ENCODE measurements around the gene NTM.

DNA sequence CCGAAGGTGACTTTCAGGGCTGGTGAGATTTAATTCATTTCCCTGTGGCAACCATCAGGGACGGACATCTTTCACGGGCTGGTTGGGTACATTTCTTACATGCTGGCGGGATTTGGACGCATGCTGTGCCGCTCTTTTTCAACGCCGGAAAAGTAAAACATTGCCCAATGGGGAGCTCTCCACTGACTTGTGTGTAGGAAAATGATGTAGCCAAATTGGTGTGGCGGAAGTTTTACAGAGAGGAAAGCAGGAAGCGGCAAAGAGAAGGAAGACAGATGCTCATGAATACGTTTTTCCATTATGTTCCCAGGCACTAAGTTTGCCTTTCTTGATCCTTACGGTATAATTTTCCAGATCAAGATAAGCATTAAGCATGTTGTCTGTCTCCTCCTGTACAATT is 375.8 kb downstream of the NTM start:
- TF ChIP-seq, protein P1, sequence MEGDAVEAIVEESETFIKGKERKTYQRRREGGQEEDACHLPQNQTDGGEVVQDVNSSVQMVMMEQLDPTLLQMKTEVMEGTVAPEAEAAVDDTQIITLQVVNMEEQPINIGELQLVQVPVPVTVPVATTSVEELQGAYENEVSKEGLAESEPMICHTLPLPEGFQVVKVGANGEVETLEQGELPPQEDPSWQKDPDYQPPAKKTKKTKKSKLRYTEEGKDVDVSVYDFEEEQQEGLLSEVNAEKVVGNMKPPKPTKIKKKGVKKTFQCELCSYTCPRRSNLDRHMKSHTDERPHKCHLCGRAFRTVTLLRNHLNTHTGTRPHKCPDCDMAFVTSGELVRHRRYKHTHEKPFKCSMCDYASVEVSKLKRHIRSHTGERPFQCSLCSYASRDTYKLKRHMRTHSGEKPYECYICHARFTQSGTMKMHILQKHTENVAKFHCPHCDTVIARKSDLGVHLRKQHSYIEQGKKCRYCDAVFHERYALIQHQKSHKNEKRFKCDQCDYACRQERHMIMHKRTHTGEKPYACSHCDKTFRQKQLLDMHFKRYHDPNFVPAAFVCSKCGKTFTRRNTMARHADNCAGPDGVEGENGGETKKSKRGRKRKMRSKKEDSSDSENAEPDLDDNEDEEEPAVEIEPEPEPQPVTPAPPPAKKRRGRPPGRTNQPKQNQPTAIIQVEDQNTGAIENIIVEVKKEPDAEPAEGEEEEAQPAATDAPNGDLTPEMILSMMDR (IDR thresholded peaks at IDR 0.05), result no peak
- no peak for TF ChIP-seq POLR2A (IDR thresholded peaks at IDR 0.05)

All from esophagus squamous epithelium (tissue), 4 donors.